SK-N-SH (cell line): ENCODE measurements around the gene OR52E5. TPM values are rescaled to one million over a fixed set of nuclear protein-coding genes. Genes with fewer than 3 reads are reported as not detected.

Source experiments
- CTCF ChIA-PET: fragments of 300-600, 350-600 bp; formaldehyde crosslinking; extraction: SDS; loops from one replicate; lab custom pipeline; 2021; lab: Yijun Ruan, JAX
- POLR2A ChIA-PET: fragments of 350-600 bp; sonication (Branson Sonifier 250); formaldehyde crosslinking; extraction: SDS; loops from one replicate; lab custom pipeline; 2020; ENCODE audit warnings: antibody characterized with exemption, inconsistent platforms; lab: Yijun Ruan, JAX
- DNase-seq: peaks from one replicate; pipeline ENCODE4 v3.0.0; 2012
- H2AFZ ChIP-seq: fragments of 200-600 bp; sonication (generic); 2 replicates; pipeline ENCODE4 v1.8.1; 2016; ENCODE audit warnings: antibody characterized with exemption, mild to moderate bottlenecking, low read depth
- H3F3A ChIP-seq: fragments of 200-600 bp; sonication (generic); replicated peaks from 2 replicates; pipeline ENCODE3; 2016; ENCODE audit warnings: antibody characterized with exemption, mild to moderate bottlenecking; ENCODE audit not compliant: insufficient read depth
- H3K27ac ChIP-seq, 2 experiments: fragments of 200-500 bp in 1 of 2; fragments of 200-600 bp in 1 of 2; sonication (Bioruptor generic) in 1 of 2; sonication (generic), shearing (Covaris generic) in 1 of 2; 2 replicates each; pipeline versions ENCODE4 v1.5.1 to v1.6.1; 2014 to 2016; ENCODE audit warnings: low read depth in 2 of 2, inconsistent platforms in 1 of 2, low read length in 1 of 2, mild to moderate bottlenecking in 1 of 2, mixed read lengths in 1 of 2
- H3K27me3 ChIP-seq: fragments of 200-600 bp; sonication (generic), shearing (Covaris generic); 2 replicates; pipeline ENCODE4 v1.6.1; 2016; ENCODE audit warnings: mixed run types; ENCODE audit not compliant: insufficient read depth
- H3K36me3 ChIP-seq, 2 experiments: fragments of 200-500 bp in 1 of 2; fragments of 200-600 bp in 1 of 2; sonication (Bioruptor generic) in 1 of 2; sonication (generic) in 1 of 2; replicated peaks in 1 of 2; 2 replicates each; pipeline versions ENCODE3 to v1.5.1; 2014 to 2016; ENCODE audit warnings: low read length in 1 of 2, mild to moderate bottlenecking in 1 of 2; ENCODE audit not compliant: insufficient read depth in 2 of 2, control insufficient read depth in 1 of 2
- H3K4me1 ChIP-seq, 2 experiments: fragments of 200-500 bp in 1 of 2; fragments of 200-600 bp in 1 of 2; sonication (Bioruptor generic) in 1 of 2; sonication (generic), shearing (Covaris generic) in 1 of 2; 2 replicates each; pipeline versions ENCODE4 v1.5.1 to v1.6.1; 2014 to 2016; ENCODE audit warnings: low read depth in 1 of 2, low read length in 1 of 2, mixed run types in 1 of 2; ENCODE audit not compliant: insufficient read depth in 2 of 2, control insufficient read depth in 1 of 2
- H3K4me2 ChIP-seq: fragments of 200-600 bp; sonication (generic), shearing (Covaris generic); 2 replicates; pipeline ENCODE4 v1.6.1; 2017; ENCODE audit warnings: mixed run types
- H3K4me3 ChIP-seq, 2 experiments: fragments of 200-500 bp in 1 of 2; fragments of 200-600 bp in 1 of 2; sonication (Bioruptor generic) in 1 of 2; sonication (generic), shearing (Covaris generic) in 1 of 2; 2 replicates each; pipeline versions ENCODE4 v1.5.1 to v1.8.1; 2014 to 2016; ENCODE audit warnings: low read depth in 2 of 2, inconsistent platforms in 1 of 2, low read length in 1 of 2, mild to moderate bottlenecking in 1 of 2, mixed read lengths in 1 of 2, moderate library complexity in 1 of 2
- H3K79me2 ChIP-seq: fragments of 200-600 bp; sonication (generic); 2 replicates; pipeline ENCODE4 v1.8.1; 2017; ENCODE audit warnings: mild to moderate bottlenecking; ENCODE audit not compliant: insufficient read depth
- H3K9ac ChIP-seq: fragments of 200-600 bp; sonication (generic); 2 replicates; pipeline ENCODE4 v1.6.1; 2017; ENCODE audit warnings: mixed run types
- H3K9me2 ChIP-seq: fragments of 200-600 bp; sonication (generic); 2 replicates; pipeline ENCODE4 v1.6.1; 2017; ENCODE audit warnings: mixed run types
- H3K9me3 ChIP-seq: fragments of 200-600 bp; sonication (generic); 2 replicates; pipeline ENCODE4 v1.6.1; 2017; ENCODE audit warnings: mixed run types, mild to moderate bottlenecking, moderate library complexity
- H4K20me1 ChIP-seq: fragments of 200-600 bp; sonication (generic); 2 replicates; pipeline ENCODE4 v1.6.1; 2017; ENCODE audit warnings: mild to moderate bottlenecking, mixed run types; ENCODE audit not compliant: insufficient read depth
- ELF1 ChIP-seq: IDR thresholded peaks from 2 replicates; pipeline ENCODE4 v1.4.0; 2012
- EP300 ChIP-seq, 2 experiments: IDR thresholded peaks; 2 replicates each; pipeline versions ENCODE4 v1.4.0 to v1.6.1; 2012; ENCODE audit warnings: borderline replicate concordance in 1 of 2, low read depth in 1 of 2, low read length in 1 of 2
- EZH2phosphoT487 ChIP-seq: fragments of 200-600 bp; sonication (generic); IDR thresholded peaks from 2 replicates; pipeline ENCODE4 v1.6.1; 2017; ENCODE audit warnings: low read depth, mixed run types, mild to moderate bottlenecking, antibody characterized with exemption, moderate library complexity, borderline replicate concordance
- FOXJ3 ChIP-seq: sonication (generic); formaldehyde crosslinking; IDR thresholded peaks from 2 replicates; pipeline ENCODE4 v1.5.1; 2020; ENCODE audit warnings: mild to moderate bottlenecking, missing genetic modification reagents
- GABPA ChIP-seq: IDR thresholded peaks from 2 replicates; pipeline ENCODE4 v1.4.0; 2012; ENCODE audit warnings: low read depth, mild to moderate bottlenecking
- JUND ChIP-seq: IDR thresholded peaks from 2 replicates; pipeline ENCODE4 v1.4.0; 2012
- MXI1 ChIP-seq: IDR thresholded peaks from 2 replicates; pipeline ENCODE4 v1.6.1; 2012; ENCODE audit warnings: mild to moderate bottlenecking, low read depth, low read length, improper control_type of control experiment
- NFIC ChIP-seq: IDR thresholded peaks from 2 replicates; pipeline ENCODE4 v1.4.0; 2012; ENCODE audit warnings: borderline replicate concordance
- NRF1 ChIP-seq: IDR thresholded peaks from 2 replicates; pipeline ENCODE4 v1.6.1; 2012; ENCODE audit warnings: low read depth, mild to moderate bottlenecking, low read length
- RAD21 ChIP-seq: IDR thresholded peaks from 2 replicates; pipeline ENCODE4 v1.6.1; 2012; ENCODE audit warnings: mild to moderate bottlenecking, low read length
- RCOR1 ChIP-seq: fragments of 150-350 bp; IDR thresholded peaks from 2 replicates; pipeline ENCODE4 v1.6.1; 2017; ENCODE audit warnings: antibody characterized with exemption, low read length
- RFX5 ChIP-seq: IDR thresholded peaks from 2 replicates; pipeline ENCODE4 v1.6.1; 2012; ENCODE audit warnings: mild to moderate bottlenecking, improper control_type of control experiment, low read length
- SMC3 ChIP-seq: IDR thresholded peaks from 2 replicates; pipeline ENCODE4 v1.6.1; 2012; ENCODE audit warnings: low read depth, low read length, improper control_type of control experiment
- TAF1 ChIP-seq: IDR thresholded peaks from 2 replicates; pipeline ENCODE4 v1.6.1; 2012; ENCODE audit warnings: low read depth, mild to moderate bottlenecking, low read length, moderate library complexity, borderline replicate concordance
- TCF12 ChIP-seq: IDR thresholded peaks from 2 replicates; pipeline ENCODE4 v1.4.0; 2012
- TEAD4 ChIP-seq: IDR thresholded peaks from 2 replicates; pipeline ENCODE4 v1.4.0; 2012; ENCODE audit warnings: mild to moderate bottlenecking, borderline replicate concordance; ENCODE audit not compliant: insufficient read depth
- YY1 ChIP-seq: IDR thresholded peaks from 2 replicates; pipeline ENCODE4 v1.4.0; 2012; ENCODE audit warnings: low read depth, mild to moderate bottlenecking
- WGBS: methylation state at CpG from one replicate; pipeline ENCODE4 v1.1.6; 2017; ENCODE audit warnings: low lambda C conversion rate; 5-methylcytosine and 5-hydroxymethylcytosine counted together
- polyA plus RNA-seq, 3 experiments: library from polyadenylated mRNA; depleted of rRNA; stranded (reverse); fragments of >200 nt; gene quantifications; 2 replicates each; pipeline ENCODE4 v1.2.3, GENCODE V29; 2012
- TF ChIP-seq, protein P1 (sequence below): IDR thresholded peaks from 2 replicates; pipeline ENCODE4; 2012

OR52E5 gene
- polyA plus RNA-seq, 1 of the 3 experiments (the other 2 are of a cell fraction), result not detected

DNA sequence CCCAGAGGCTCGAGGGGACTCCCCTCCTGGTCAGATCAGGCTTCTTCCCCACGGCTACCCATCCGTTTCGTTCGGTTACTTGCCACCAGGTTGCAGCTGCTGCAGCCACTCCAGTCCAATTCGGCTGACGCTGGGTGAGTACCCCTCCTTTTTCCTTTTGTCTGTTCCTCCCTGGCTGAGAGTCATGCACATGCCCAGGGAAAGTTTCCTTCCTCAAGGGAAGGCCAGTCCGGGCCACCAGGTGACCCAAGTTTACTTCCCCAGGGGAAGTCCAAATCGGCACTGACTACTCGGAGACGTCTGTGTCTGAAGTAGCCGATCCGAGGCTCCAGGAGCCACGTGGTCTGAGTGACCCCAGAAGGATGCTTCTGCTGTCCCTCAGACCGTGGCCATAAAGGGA, 35.8 kb downstream of the OR52E5 start:
- Histone ChIP-seq H3K79me2 (no peaks in the 10 kb centered on the region), H3K4me3 (peak overlapping the region in 1 of 2 experiments; percentile 37; a peak in 2 of 4 replicates), H3K27ac (no peak overlapping the region), H3F3A (no peaks in the 10 kb centered on the region), H3K9ac (no peak overlapping the region), H3K9me3 (no peaks in the 10 kb centered on the region), H3K36me3 (no peaks in the 10 kb centered on the region), H3K27me3 (peaks cover 41% of the 10 kb centered on the region), H4K20me1 (no peaks in the 10 kb centered on the region), H3K4me1 (no peaks in the 10 kb centered on the region), H3K4me2 (peak overlapping the region; percentile 62), H3K9me2 (no peaks in the 10 kb centered on the region), H2AFZ (no peak overlapping the region)
- POLR2A ChIA-PET, result no interaction called here
- CTCF ChIA-PET, result no interaction called here
- DNase-seq, result no peak
- no peak for TF ChIP-seq MXI1
- TF ChIP-seq YY1, result no peak
- TF ChIP-seq EP300 (IDR thresholded peaks at IDR 0.05; ENCODE audit: borderline replicate concordance in 1 of 2, low read depth in 1 of 2, low read length in 1 of 2), result no peak
- TF ChIP-seq RCOR1, result no peak
- no peak for TF ChIP-seq FOXJ3 (CRISPR knock-in tag)
- TF ChIP-seq TCF12, result no peak
- no peak for TF ChIP-seq ELF1
- no peak for TF ChIP-seq NFIC
- TF ChIP-seq NRF1, result no peak
- no peak for TF ChIP-seq TEAD4
- no peak for TF ChIP-seq RFX5
- no peak for TF ChIP-seq RAD21
- TF ChIP-seq GABPA, result no peak
- TF ChIP-seq, protein P1, sequence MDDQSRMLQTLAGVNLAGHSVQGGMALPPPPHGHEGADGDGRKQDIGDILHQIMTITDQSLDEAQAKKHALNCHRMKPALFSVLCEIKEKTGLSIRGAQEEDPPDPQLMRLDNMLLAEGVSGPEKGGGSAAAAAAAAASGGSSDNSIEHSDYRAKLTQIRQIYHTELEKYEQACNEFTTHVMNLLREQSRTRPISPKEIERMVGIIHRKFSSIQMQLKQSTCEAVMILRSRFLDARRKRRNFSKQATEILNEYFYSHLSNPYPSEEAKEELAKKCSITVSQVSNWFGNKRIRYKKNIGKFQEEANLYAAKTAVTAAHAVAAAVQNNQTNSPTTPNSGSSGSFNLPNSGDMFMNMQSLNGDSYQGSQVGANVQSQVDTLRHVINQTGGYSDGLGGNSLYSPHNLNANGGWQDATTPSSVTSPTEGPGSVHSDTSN, result no peak
- TF ChIP-seq TAF1, result no peak
- TF ChIP-seq SMC3, result no peak
- WGBS, result 16% methylated on average over 15 of the region's 15 CpGs

DNA sequence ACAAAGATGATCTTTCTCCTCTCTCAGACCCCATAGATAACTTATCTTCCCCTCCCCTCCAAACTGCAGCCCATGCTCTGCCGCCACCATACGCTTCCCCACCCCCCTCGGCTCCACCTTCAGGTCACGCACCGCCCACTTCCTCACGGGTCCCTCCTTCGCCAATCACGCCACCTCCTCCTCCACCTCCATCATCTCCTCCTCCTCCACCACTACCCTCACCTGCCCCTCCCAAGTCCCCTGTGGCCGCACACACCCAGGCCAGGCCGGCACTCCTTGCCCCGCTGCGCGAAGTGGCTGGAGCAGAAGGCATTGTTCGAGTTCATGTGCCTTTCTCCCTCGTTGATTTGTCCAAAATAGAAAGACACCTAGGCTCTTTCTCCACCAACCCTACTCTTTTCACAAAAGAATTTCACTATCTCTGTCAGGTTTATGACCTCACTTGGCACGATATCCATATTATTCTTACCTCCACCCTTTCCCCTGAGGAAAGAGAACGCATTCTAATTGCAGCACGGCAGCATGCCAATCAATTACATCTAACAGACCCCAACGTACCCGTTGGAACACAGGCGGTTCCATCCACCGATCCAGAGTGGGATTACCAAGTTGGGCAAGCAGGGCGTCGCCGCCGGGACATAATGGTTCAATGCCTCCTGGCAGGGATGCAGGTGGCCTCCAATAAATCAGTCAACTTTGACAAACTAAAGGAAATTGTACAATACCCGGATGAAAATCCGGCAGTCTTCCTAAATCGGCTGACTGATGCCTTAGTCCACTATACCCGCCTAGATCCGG, 36.8 kb downstream of the OR52E5 start:
- Histone ChIP-seq H3K27me3 (peaks cover 41% of the 10 kb centered on the region), H3K4me2 (peak overlapping the region; percentile 62; the same call in 1 of the 2 replicates), H4K20me1 (no peaks in the 10 kb centered on the region), H3F3A (no peaks in the 10 kb centered on the region), H3K36me3 (no peaks in the 10 kb centered on the region), H3K9me3 (no peaks in the 10 kb centered on the region), H3K4me3 (peak overlapping the region in 1 of 2 experiments; percentile 37; a peak in 2 of 4 replicates), H3K4me1 (no peaks in the 10 kb centered on the region), H2AFZ (no peak overlapping the region), H3K9me2 (no peaks in the 10 kb centered on the region), H3K9ac (no peak overlapping the region), H3K79me2 (no peaks in the 10 kb centered on the region)
- WGBS, result 18% methylated on average over 29 of the region's 31 CpGs
- CTCF ChIA-PET, result no interaction called here
- TF ChIP-seq EZH2phosphoT487 (no peak), YY1 (no peak), TCF12 (no peak), ELF1 (no peak), JUND (no peak), EP300 (IDR thresholded peaks at IDR 0.05; ENCODE audit: borderline replicate concordance in 1 of 2, low read depth in 1 of 2, low read length in 1 of 2) (no peak)
- TF ChIP-seq, all 33 proteins: peak for 0
- no peak for DNase-seq
- POLR2A ChIA-PET, result no interaction called here
- H3K27ac ChIP-seq, result no peak overlapping the region
